Osteoblast (primary cell): ENCODE measurements around the gene ST6GALNAC3. TPM values are rescaled to one million over a fixed set of nuclear protein-coding genes. Genes with fewer than 3 reads are reported as not detected.

ENCODE experiments used
- DNase-seq: peaks from one replicate; pipeline ENCODE4 v3.0.0; 2011; ENCODE audit warnings: low spot score, mixed read lengths; ENCODE audit not compliant: insufficient read length; ENCODE audit errors: missing footprints
- H2AFZ ChIP-seq: 2 replicates; pipeline ENCODE4 v1.6.0; 2011; ENCODE audit warnings: mild to moderate bottlenecking, low read length
- H3K27ac ChIP-seq: 2 replicates; pipeline ENCODE4 v1.5.1; 2011; ENCODE audit warnings: mild to moderate bottlenecking, low read depth, low read length, moderate library complexity
- H3K27me3 ChIP-seq: 2 replicates; pipeline ENCODE4 v1.6.0; 2012; ENCODE audit warnings: mild to moderate bottlenecking, control low read depth, inconsistent platforms, low read length, moderate library complexity; ENCODE audit not compliant: insufficient read depth
- H3K36me3 ChIP-seq: 2 replicates; pipeline ENCODE4 v1.5.1; 2011; ENCODE audit warnings: mild to moderate bottlenecking, low read length, control low read depth, moderate library complexity; ENCODE audit not compliant: insufficient read depth
- H3K4me1 ChIP-seq: 2 replicates; pipeline ENCODE4 v1.5.1; 2011; ENCODE audit warnings: mild to moderate bottlenecking, low read length, control low read depth, moderate library complexity; ENCODE audit not compliant: insufficient read depth
- H3K4me2 ChIP-seq: 2 replicates; pipeline ENCODE4 v1.6.0; 2011; ENCODE audit warnings: mild to moderate bottlenecking, low read length; ENCODE audit not compliant: insufficient read depth
- H3K4me3 ChIP-seq: fragments of 200-600 bp; sonication (generic); 3 replicates; pipeline ENCODE4 v1.5.1; 2012; ENCODE audit warnings: mild to moderate bottlenecking, low read length, inconsistent platforms; ENCODE audit not compliant: insufficient read depth
- H3K79me2 ChIP-seq: 2 replicates; pipeline ENCODE4 v1.6.0; 2012; ENCODE audit warnings: mild to moderate bottlenecking, low read length, control low read depth, inconsistent platforms; ENCODE audit not compliant: insufficient read depth
- H3K9me3 ChIP-seq: 2 replicates; pipeline ENCODE4 v1.5.1; 2011; ENCODE audit warnings: low read depth, low read length, control low read depth
- H4K20me1 ChIP-seq: 2 replicates; pipeline ENCODE4 v1.6.0; 2012; ENCODE audit warnings: mild to moderate bottlenecking, low read length, control low read depth; ENCODE audit not compliant: insufficient read depth
- total RNA-seq: library from RNA; depleted of rRNA; stranded (reverse); fragments of >200 nt; gene quantifications from 2 replicates; pipeline ENCODE4 v1.2.3, GENCODE V29; 2012
- TF ChIP-seq, protein P1 (sequence below): IDR thresholded peaks from 2 replicates; pipeline ENCODE4 v1.5.1; 2011; ENCODE audit warnings: mild to moderate bottlenecking, low read depth, low read length, moderate library complexity; ENCODE audit errors: extremely low read depth

The ST6GALNAC3 gene
- total RNA-seq, 1 donor = not detected

DNA sequence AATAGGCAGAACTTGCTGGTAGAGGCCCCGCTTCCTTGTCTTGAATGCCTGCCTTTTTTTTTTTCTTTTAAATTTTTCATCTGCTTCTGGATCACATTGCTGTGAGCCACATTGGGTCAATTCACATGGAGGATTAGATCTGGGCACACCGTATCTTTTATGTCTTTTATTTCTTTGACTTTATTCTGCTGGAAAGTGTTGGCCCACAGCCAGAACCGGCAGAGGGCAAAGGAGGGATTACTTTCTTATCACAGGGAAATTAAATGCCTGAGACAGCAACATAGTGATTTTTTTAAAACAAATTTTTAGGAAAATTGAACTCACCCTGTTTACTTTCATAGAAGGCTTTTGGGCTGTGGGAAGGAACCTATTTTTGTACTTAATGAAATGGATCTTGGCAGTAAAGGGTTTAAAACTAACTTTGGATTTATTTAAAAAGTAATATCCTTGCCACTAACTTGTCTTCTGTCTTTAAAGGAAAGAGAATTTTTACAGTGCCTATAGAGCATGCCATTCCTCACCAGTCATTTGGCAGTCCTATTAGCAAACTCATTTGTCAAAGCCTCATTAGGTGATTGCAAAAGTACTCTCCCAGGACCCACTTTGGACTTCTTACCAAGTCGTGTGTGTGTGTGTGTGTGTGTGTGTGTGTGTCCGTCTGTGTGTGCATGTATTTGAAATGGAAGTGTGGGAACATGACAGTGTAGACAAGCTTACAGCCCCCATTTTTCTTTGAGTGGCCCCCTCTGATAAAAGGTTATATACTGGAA lies 68.4 kb downstream of the ST6GALNAC3 start:
- TF ChIP-seq, protein P1, sequence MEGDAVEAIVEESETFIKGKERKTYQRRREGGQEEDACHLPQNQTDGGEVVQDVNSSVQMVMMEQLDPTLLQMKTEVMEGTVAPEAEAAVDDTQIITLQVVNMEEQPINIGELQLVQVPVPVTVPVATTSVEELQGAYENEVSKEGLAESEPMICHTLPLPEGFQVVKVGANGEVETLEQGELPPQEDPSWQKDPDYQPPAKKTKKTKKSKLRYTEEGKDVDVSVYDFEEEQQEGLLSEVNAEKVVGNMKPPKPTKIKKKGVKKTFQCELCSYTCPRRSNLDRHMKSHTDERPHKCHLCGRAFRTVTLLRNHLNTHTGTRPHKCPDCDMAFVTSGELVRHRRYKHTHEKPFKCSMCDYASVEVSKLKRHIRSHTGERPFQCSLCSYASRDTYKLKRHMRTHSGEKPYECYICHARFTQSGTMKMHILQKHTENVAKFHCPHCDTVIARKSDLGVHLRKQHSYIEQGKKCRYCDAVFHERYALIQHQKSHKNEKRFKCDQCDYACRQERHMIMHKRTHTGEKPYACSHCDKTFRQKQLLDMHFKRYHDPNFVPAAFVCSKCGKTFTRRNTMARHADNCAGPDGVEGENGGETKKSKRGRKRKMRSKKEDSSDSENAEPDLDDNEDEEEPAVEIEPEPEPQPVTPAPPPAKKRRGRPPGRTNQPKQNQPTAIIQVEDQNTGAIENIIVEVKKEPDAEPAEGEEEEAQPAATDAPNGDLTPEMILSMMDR = no peak
- no peak overlapping the region for H3K4me3 ChIP-seq
- H4K20me1 ChIP-seq = no peaks in the 10 kb centered on the region
- no peak overlapping the region for H2AFZ ChIP-seq
- no peaks in the 10 kb centered on the region for H3K79me2 ChIP-seq
- no peaks in the 10 kb centered on the region for H3K4me1 ChIP-seq
- H3K9me3 ChIP-seq = no peaks in the 10 kb centered on the region
- H3K27ac ChIP-seq = no peak overlapping the region
- H3K36me3 ChIP-seq = no peaks in the 10 kb centered on the region
- no peaks in the 10 kb centered on the region for H3K27me3 ChIP-seq
- DNase-seq = no peak
- H3K4me2 ChIP-seq = no peak overlapping the region

DNA sequence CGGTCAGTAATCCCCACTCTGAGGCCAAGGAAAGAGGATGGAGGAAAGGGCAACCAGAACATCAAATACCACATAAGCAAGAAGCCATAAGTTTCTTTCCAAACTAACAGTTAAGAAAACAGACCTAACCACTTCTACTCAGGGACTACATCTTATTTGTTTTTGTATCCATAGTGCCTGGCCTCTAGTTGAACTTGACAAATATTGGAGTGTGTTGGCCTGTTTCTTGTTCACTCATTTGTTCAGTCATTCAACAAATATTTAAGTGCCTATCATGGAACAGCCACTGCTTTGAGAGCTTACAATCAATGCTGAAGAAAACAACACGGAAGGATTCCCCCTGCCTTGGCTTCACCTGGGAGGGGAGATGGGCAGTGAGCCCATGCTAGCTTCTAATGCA lies 69.7 kb downstream of the ST6GALNAC3 start:
- H2AFZ ChIP-seq = no peak overlapping the region
- no peaks in the 10 kb centered on the region for H3K36me3 ChIP-seq
- no peaks in the 10 kb centered on the region for H3K4me1 ChIP-seq
- DNase-seq = no peak
- H3K4me3 ChIP-seq = no peak overlapping the region
- TF ChIP-seq, protein P1 = no peak
- H3K9me3 ChIP-seq = no peaks in the 10 kb centered on the region
- no peak overlapping the region for H3K27ac ChIP-seq
- H3K4me2 ChIP-seq = no peak overlapping the region
- H3K79me2 ChIP-seq = no peaks in the 10 kb centered on the region
- H3K27me3 ChIP-seq = no peaks in the 10 kb centered on the region
- no peaks in the 10 kb centered on the region for H4K20me1 ChIP-seq

DNA sequence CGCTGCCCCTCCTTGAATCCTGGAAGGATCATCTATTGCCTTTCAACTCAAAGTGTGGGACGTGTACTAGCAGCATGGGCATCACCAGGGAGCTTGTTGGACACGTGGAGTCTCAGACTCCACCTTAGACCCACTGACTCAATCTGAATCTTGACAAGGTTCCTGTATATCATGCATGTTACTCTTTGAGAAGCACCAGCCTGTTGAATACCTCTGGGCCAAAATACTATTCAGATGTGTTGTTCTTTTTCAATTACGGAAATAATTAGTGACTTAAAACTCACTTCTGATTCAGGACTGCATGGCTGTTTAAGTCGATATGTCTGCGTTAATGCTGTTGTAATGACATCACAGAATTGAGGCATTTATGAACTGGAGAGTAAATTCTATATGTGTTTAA lies 70.8 kb downstream of the ST6GALNAC3 start:
- no peak for DNase-seq
- H3K4me3 ChIP-seq = no peak overlapping the region
- H3K4me1 ChIP-seq = no peaks in the 10 kb centered on the region
- no peaks in the 10 kb centered on the region for H3K27me3 ChIP-seq
- no peak overlapping the region for H3K4me2 ChIP-seq
- H3K9me3 ChIP-seq = no peaks in the 10 kb centered on the region
- no peak overlapping the region for H2AFZ ChIP-seq
- no peaks in the 10 kb centered on the region for H4K20me1 ChIP-seq
- H3K27ac ChIP-seq = no peak overlapping the region
- H3K36me3 ChIP-seq = no peaks in the 10 kb centered on the region
- no peaks in the 10 kb centered on the region for H3K79me2 ChIP-seq
- TF ChIP-seq, protein P1 = no peak

DNA sequence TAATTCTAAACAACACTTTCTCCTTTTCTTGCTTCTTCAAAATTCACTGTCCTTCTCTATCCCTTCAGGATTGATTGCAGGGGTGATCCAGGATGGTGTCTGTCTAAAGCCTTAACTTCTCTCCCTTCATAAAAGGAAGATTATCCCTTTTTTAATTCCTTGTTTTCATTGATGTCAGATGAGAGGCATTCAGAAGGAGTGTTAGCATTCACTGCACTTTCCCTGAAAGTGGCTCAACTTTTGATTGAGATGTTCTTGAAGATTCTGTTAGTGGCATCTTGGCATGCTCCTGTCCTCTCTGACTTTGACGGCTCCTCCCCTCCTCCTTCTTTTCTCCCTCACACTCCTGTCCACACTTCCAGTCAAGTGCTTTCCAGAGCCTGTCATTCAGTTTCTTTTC lies 71.6 kb downstream of the ST6GALNAC3 start:
- H4K20me1 ChIP-seq = no peaks in the 10 kb centered on the region
- DNase-seq = no peak
- no peaks in the 10 kb centered on the region for H3K4me1 ChIP-seq
- H3K9me3 ChIP-seq = no peaks in the 10 kb centered on the region
- no peak overlapping the region for H3K4me2 ChIP-seq
- H3K27ac ChIP-seq = no peak overlapping the region
- TF ChIP-seq, protein P1 = no peak
- H3K79me2 ChIP-seq = no peaks in the 10 kb centered on the region
- no peak overlapping the region for H3K4me3 ChIP-seq
- no peaks in the 10 kb centered on the region for H3K36me3 ChIP-seq
- H3K27me3 ChIP-seq = no peaks in the 10 kb centered on the region
- H2AFZ ChIP-seq = no peak overlapping the region
